ENCODE results near the gene INO80. TPM values are rescaled to one million over a fixed set of nuclear protein-coding genes. Genes with fewer than 3 reads are reported as not detected.

Gene INO80
- total RNA-seq, 1 donor from 2014 or later = 10.4 TPM

- no peak for ATAC-seq
- DNase-seq (ENCODE audit: low spot score) = no peak
Measured at GRCh38 chr15:40933517-40933902, 182.6 kb downstream of the INO80 start.

DNA sequence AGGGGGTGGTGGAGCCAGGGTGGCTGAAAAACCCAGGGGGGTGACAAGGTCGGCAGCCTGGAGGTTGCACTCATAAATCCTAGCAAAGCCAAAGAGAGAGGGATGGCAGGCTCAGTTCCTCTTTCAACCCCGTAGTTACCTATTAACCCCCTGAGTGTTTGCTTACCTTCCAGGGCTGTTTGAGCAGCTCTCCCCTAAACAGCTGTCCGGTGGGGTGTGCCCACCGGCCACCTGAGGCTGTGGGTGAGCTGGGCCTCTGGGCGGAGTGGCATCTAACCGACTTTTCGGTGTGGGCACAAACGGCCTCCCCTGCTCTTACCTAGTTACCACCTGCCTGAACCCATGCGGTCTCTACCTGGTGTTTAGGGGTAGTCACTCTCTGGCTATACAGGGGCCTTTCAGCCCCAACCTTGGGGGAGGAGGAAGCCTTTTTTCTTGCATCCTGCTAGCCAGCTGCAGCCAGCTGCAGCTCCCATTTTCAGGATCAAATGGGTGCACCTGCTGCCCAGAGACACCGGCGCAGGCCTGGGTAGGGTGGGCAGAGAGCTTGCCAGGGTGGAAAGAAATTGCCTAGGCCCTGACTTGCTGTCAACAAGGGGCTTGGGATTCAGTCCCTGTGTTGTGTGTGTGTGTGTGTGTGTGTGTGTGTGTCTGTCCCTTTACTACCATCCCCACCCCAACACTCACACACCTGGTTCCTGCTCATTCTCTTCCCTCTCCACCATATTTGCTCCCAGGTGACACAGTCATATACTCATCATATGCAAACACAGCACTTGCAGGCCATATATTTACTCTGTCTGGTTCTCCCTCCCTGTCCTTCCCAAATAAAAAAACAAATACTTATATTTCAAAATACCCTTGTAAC is 183.2 kb downstream of the INO80 start:
- DNase-seq (ENCODE audit: low spot score) = no peak
- peak; percentile 36 for ATAC-seq

- ATAC-seq = no peak
- no peak for DNase-seq (ENCODE audit: low spot score)
Measured at GRCh38 chr15:40932156-40932555, 183.9 kb downstream of the INO80 start.

- DNase-seq (ENCODE audit: low spot score) = no peak
- no peak for ATAC-seq
Measured at GRCh38 chr15:40931300-40932142, 184.6 kb downstream of the INO80 start.

DNA sequence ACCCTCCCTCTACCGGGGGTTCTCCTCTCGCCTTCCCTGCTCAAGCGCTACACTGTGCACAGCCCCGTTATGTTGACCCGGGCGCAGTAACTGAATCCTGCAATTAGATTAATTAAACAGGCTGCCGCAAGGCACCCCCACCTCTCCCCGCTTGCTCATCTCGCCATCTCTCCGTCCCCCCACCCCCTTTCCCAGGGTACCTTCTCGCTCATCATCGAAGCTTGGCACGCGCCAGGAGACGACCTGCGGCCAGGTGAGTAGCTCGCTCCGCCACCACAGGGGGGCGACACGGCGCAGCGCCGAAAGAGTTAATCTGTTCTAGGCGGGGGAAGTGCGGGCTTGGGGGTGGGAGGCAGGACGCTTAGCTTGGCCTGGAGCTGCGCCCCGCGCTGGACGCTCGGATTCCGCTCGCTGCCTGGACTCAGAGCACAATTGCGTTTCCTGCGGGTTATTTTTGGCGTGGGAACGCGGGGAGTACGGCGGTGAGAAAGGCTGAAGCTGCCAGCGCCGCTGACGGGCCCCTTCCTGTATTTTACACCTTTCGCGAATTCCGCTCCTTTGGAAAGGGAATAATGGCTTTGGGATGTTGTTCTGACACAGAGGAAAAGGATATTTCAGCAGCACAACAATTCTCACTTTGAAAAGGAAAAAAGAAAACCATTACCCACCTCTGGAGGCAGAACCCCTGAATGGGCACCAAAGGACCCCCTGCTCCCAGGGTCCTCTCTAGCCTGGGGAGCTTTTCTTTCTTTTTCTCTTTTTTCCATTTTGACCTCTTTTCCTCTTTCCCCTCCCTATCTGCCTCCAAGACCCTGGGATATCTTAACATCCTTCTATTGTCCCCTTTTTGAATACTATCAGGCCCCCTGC is 185.4 kb downstream of the INO80 start:
- ATAC-seq = peak; percentile 24
- no peak for DNase-seq (ENCODE audit: low spot score)

DNA sequence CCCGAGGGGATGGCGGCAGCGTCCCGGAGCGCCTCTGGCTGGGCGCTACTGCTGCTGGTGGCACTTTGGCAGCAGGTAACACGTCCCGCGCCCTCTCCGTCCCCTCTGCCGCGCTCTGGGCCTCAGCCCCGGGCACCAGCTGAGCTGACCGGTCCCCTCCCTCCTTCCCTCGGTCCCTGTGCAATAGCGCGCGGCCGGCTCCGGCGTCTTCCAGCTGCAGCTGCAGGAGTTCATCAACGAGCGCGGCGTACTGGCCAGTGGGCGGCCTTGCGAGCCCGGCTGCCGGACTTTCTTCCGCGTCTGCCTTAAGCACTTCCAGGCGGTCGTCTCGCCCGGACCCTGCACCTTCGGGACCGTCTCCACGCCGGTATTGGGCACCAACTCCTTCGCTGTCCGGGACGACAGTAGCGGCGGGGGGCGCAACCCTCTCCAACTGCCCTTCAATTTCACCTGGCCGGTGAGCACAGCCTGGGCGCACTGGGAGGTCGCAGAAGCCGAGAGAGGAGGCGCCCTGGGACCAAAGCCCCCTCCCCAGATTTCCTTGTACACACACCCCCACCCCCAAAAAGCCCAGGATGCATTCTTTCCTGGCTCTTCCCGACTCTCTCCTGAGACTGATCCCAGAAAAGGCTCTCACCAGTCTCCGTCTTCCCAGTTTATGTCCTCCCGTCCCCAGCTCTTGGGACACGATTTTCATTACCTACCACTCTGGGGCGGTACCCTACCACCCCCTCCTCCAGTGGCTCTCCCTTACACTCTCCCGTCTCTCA is 186.2 kb downstream of the INO80 start:
- DNase-seq (ENCODE audit: low spot score) = no peak

More for the DNA sequence above, 186.2 kb downstream of the INO80 start:
- peak; percentile 54 for ATAC-seq

Other genes with a start within 250 kb of the INO80 start
- not detected for gene RHOV, start 242.0 kb downstream of the INO80 start, total RNA-seq
- gene VPS18, start 221.8 kb downstream of the INO80 start, total RNA-seq = 10.3 TPM
- 3.7 TPM for gene DLL4, start 186.9 kb downstream of the INO80 start, total RNA-seq
- gene CHAC1, start 162.8 kb downstream of the INO80 start, total RNA-seq = 1.1 TPM
- gene EXD1, start 114.5 kb upstream of the INO80 start, total RNA-seq = not detected
- gene CHP1, start 115.0 kb upstream of the INO80 start, total RNA-seq = 176 TPM
- 0.38 TPM for gene OIP5, start 216.3 kb upstream of the INO80 start, total RNA-seq
- 3.3 TPM for gene NUSAP1, start 216.6 kb upstream of the INO80 start, total RNA-seq

All from left lobe of liver (tissue), 2 donors.